CMK (cell line): ENCODE data around the gene KCTD20.

Experiments used
- DNase-seq: peaks from one replicate; pipeline ENCODE4 v3.0.0-alpha.2; 2010; ENCODE audit warnings: low read depth

Gene KCTD20

DNA sequence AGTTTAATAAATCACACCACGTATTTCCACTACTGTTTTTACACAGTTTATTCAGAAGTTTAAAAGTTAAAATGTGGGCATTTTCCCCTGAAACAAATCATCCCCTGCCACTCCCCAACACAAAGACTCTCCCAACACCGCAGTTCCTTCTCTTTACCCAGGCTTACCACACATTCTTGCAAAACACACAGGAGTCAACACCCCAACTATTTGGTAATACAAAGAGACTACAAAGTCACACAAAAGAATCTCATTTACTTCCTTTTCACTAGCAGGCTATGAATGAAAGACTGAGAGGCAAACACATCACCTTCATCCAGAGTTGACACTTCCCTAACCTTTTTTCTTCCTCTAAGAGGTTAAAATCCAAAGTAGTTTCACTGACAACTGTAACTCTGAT is 51.1 kb downstream of the KCTD20 start:
- no peak for DNase-seq

DNA sequence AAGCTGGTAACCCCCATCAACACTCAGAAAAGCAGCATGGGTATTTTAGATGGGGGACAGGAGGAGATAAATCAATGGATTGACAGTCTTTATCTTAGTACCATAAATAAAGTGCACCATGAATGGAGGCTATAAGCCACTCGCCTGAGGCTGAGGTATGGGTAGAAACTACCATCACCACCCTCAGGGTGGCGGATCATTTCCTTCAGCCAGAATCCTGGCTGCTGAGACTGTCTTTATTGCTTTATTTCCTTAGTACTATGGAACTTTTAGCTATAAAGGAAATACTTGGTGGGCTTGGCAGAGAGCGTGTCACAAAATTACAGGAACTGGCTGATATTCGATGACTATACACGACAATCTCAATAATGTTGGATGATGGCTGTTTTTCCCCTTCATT is 52.3 kb downstream of the KCTD20 start:
- DNase-seq, result no peak

DNA sequence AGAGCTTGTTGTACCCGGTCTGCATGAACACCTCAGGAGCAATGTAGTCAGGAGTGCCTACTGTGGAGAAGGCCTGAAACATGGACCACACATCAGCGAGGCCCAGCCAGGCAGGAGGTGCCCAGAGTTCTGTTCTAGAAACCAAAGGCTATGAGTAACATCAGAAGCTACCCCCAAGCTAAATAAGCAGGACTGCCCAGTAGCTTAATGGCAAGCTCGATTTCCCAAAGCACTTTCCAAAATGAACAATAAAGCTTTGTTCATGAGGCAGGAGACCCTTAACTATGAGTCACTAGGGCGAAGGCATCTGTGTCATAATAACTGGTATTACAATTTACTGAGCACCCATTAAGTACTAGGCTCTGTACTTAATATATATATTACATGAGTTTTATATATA is 57.1 kb downstream of the KCTD20 start:
- no peak for DNase-seq

DNA sequence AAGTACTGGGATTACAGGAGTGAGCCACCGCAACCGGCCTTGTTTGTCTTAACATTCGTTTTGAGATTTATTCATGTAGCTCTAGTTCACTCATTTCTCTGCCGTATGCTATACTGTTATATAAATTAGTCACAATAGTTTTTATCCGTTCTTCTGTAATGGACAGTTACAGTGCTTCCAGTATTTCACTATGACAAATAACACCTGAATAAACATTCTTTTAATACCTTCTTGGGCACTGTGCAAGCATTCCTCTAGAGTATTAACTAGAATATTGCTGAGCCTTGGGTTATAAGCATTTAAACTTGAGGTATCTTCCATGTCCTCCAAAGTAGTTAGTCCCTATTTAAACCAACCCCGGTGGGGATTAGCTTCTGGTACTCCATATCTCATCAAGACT is 58.9 kb downstream of the KCTD20 start:
- DNase-seq, result no peak

DNA sequence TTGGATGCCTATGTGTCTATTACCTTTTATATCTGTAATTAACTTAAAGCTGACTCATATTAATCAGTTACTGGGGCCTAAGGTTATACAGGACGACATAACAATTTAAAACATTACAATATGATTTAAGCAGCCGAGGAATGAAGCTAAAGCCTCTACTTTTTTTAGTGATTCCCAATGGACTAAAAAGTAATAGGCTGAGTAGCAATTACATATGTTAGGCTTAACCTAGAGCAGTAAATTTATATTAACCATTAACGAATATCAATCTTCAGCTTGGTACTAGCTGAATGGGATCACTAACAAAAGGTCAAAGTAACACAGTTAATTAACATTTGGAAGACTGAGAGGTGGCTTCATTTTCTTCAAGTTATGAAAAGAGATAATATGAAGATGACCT is 61.4 kb downstream of the KCTD20 start:
- no peak for DNase-seq

DNA sequence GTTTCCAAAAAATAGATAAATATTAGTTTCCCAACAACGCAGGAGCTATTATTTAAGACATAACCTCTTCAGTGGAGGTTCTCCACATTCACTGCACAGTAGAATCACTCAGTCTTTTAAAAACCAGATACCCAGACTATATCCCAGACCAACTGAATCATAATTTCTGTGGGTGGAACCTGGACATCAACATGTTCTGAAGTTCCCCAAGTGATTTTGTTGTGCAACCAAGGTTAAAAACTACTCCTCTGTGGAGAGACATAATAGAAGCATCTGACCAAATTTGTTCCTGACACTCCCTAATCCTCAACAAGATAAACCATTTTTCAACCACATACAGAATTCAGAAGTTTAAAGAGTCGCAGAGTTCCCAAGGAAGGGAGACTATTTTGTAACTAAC is 62.2 kb downstream of the KCTD20 start:
- no peak for DNase-seq

DNA sequence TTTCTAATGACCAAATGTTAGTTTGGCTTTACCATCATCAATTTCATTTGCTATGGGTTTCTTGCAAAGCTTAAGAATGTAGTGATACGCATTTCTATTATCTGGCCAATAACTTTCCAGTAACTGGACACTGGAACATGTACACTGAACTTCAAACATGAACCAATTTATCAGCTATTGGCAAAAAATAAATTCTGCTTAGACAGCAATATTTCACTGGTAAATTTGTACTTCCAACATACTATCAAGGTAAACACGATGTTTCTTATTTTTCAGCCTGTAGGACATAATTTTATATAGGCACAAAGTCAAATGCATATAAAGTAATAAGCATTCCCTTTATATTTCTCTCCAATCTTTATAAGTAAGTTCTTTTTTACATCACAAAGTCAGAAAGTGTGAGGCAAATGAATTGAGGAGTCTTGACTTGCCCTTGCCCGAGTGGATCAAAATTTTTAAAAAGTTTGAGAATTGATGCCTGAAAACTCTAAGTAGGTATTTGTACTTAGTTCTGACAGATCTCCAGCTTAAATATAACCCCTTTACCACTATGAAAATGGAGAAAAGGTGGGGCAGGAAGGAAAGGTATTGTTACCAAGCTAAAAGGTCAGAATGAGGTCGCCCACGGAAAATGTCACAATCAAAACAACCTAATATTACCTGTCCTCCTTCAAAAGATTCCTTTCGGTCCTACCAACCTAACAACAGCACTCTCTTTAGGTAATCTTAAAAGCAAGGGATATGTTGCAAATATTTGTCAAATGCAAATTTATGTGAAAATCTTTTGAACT is 63.1 kb downstream of the KCTD20 start:
- no peak for DNase-seq

DNA sequence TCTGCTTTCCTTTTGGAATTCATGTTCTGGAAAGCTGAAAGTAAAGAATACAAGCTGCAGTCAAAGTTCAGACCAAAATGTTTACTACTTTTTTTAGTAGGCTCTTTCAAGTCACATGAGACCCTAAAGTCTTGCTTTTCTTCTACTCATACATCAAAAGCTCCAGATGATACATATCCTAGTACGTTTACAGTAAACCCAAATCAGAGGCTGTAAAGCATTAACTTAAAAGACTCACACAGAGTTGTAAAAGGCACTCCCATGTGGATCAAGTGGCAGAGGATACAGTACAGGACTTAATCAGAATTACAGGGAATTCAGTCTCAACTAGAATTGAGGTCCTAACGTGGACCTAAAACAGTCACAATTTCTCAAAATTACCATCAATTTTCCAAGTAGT is 63.8 kb downstream of the KCTD20 start:
- no peak for DNase-seq

DNA sequence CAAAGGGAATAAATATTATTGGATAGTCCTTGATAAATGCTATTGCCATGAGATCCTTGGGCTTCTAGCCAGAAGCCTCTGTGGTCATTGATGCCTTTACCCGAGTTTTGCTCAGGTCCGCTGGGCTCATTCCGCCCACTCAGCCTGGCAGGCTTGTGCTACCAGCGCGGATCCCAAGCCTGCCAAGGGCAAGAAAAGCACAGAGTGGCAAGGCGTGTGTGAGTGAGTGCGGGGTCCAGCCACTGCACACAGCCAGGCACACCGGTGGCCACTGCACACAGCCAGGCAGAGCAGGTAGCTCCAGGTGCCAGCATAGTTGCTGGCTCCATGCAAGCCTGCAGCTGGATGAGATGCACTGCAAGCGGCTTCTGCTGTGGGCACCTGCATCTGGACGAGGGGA is 65.7 kb downstream of the KCTD20 start:
- no peak for DNase-seq

DNA sequence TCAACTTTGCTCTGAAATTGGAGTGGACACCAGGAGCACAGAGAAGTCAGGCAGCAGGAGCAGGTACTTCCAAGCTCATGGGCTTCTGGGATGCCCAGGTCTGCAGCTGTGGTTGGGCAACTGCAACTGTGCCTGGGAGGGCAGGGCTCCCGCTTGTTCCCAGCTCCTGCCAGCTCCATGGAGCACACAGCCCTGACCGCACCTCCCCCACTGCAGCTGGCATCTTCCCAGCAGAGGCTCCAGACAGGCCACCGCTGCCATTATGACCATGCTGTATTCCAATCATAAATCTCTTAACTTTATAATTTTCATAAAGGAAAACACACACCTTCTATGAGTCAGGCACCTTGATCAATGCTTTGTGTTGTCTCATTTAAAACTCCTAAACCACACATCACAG is 67.6 kb downstream of the KCTD20 start:
- DNase-seq, result no peak

DNA sequence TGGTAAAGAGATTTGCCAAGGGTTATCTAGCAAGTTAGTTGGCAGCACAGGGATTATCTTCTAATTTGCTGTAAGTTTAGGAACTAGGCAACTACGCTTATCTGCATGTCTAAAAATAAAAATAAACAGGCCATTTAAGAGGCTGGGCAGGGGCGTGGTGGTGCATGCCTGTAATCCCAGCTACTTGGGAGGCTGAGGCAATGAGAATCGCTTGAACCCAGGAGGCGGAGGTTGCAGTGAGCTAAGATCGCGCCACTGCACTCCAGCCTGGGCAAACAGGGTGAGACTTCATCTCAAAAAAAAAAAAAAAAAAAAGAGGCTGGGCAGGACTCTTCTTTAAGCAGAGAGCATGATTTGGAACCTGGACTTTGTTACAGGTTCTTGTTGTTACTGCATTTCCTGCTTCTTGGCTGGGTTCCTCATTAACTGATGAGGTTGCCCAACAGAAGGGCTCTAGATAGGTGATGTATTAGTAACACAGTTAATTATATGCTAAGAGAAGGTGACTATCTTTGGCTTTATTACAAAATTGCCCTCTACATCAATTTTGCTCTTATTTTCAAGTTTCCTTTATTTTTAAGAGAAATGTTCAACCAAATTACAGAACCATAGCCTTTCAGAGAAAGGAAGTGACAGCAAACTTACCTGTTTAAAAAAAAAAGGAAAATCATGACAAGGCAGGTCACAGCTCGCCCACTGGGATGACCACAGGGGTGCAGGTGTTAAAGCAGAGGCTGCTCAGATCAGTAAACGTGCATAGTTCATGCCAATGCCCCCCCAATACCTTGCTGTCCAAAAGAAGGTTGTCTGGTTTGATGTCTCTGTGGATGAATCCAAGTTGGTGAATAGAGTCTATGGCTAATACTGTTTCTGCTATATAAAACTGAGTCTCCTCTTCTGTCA is 72.0 kb downstream of the KCTD20 start:
- DNase-seq, result no peak

DNA sequence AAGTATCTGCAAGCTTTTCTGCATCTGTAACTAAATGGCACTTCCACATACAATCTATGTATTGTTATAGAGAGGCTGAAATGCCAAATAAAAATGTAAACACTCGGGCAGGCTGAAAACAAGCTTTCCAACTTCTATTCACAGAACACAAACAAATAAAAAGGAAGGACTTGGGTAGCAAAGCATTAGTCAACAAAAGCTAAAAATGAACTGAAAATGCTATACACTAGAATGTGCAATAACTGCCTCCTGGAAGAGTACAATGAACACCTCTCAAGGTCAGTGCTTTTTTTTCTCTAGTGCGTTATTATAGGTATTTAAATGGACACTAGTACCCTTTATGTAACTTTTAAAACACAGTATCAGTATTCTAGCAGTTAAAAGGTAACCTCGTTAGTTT is 73.0 kb downstream of the KCTD20 start:
- no peak for DNase-seq

DNA sequence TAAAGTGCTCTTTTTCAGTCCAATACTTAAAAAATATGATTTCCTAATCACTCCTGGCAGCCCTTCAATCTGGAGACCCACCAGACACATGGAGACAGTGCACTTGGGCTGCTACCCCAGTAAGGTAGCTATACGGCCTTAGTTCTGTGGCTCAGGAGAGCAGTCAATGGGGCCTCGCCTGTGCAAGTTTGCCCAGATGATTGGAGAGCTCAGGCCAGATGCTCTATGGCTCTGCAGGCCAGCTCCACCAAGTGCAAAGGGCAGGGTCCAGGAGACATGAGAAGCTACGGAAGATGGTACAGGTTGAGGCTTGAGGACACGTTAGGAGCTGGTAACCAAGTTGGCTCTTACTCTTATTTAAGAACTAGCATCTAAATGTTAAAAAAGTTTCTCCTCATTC is 73.8 kb downstream of the KCTD20 start:
- DNase-seq, result no peak

DNA sequence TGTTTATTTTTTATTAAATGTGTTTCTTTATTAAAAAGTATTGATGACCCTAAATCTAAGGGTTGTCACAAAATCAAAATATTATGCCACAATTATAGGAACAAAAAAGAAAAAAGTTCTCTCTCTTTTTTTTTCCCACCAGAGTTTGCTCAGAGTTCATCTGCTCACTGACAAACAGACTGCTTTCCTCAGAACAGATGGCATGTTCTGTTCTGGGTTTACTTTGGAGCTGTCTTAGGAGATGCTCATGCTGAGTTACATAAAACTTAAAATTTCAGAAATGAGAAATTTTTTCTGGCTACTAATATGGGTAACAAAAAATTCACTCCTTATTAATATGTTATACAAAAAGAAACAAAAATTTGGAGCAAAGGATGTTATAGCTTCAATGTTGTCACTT is 74.2 kb downstream of the KCTD20 start:
- DNase-seq, result no peak

DNA sequence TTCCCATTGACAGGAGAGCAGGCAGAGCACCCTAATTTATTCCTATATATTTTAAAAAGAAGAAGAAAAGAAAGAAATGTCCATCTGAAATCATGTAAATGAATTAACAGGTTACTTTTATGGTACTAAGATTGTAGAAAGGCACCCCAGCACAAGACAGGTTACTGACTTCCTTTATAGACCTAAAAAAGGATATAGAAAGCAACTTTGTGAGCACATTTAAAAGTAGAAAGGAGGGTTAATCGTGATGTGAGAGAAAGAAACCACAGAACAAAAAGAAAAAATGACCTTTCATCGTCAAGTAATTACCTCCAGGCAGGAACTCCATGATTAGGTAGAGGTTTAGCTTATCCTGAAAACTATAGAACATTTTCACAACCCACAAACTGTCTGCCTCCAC is 74.6 kb downstream of the KCTD20 start:
- DNase-seq, result no peak

DNA sequence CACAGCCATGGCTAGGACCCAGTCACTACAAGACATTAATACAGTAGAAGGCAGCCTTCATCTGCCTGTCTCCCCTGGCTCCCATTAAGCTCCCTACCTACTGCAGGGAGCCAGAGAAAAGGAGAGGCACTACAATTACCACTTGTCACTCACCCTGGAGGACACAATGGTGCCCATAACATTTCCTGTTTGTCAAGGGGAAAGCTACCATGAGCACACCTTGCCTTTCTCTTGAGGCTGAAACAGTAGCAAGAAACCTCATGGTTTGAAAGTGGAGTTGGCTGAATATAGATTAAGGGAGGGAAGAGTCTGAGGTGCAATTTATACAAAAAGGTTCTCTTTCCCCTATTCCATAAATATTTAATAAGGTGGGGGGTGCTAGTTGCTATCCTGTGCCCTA is 76.6 kb downstream of the KCTD20 start:
- no peak for DNase-seq

DNA sequence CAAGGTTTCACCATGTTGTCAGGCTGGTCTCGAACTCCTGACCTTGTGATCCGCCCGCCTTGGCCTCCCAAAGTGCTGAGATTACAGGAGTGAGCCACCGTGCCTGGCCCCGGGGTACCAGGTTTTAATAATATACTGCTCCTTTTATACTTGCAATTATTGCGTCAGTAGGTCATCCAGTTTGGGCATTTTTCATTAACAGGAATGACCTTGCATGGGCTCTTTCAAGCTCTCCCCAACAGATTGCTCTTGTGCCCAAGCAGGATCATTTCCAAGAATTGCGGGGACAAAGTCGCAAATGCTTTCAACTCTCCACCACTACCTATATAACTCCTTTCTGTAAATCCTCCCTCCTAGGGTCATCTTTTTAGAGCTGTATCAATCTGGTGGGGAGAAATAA is 80.7 kb downstream of the KCTD20 start:
- DNase-seq, result no peak

DNA sequence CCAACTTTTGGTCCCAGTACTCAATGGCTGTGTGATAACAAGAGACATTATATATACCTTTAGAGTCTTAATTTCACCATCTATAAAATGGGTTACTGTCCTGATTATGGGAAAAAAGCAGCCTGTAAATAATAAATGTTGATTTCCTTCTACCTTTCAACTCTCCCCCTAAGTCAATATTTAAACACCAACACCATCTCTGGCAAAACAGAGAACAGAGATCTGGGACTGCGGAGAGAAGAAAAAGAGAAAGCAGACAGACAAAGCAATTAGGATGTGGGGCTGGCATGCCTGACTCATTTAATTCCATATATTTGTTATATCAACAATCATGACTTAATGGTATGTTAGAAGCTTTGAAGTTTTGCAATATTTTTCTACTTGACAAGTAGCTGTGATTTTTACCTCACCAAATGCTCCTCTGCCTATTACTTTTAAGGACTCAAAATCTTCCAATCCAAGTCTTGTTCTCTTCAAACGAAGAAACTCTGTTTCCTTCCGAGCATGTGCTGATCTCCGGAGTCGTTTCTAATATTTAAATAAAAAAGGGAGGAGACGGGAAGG is 81.2 kb downstream of the KCTD20 start:
- no peak for DNase-seq

DNA sequence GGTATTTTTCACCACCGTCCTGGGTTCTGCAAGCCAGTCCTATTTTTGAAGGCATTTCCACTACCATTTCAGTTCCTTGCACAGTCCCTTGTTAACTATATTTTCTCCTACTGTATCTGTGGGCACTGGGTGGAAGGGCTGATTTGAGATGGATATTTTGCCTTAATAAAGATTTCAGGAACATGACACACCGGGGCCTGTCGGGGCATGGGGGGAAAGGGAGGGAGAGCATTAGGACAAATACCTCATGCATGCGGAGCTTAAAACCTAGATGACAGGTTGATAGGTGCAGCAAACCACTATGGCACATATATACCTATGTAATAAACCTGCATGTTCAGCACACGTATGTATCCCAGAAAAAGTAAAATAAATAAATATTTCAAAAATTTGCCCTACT is 82.1 kb downstream of the KCTD20 start:
- no peak for DNase-seq

DNA sequence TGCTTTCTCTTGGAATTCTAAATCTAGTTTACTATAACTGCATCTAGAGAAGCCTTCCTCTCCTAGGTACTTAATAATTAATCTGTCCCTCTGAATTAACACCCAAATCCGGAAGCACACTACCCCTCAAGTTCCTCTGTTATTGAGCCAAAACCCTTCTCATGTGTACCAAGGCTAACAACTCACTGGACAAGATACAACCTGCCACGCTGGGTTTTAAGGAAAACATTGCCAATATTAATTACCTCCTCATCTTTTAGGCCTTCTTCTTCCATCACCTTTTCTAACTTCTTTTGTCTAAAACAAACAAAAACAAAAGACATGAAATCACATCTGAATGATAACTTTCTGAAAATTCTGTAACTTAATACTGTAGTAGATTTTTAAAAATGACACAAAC is 82.5 kb downstream of the KCTD20 start:
- DNase-seq, result no peak

DNA sequence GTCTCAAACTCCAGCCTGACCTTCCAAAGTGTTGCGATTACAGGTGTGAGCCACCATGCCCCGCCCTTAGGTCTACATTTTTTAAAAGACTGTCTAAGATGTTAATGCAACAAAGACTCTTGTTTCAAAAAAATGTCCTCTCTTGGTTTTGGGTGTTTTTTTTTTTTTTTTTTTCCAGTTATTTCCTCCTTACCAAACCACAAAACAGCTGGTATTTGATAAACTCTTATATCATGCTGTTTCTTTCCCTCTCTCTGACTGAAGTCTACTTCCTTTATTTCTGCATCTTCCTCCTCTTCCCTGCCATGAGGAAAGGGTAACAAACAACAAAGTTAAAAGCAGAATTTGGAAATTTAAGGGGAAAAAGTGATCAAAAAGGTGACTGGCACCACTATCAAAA is 83.3 kb downstream of the KCTD20 start:
- no peak for DNase-seq

DNA sequence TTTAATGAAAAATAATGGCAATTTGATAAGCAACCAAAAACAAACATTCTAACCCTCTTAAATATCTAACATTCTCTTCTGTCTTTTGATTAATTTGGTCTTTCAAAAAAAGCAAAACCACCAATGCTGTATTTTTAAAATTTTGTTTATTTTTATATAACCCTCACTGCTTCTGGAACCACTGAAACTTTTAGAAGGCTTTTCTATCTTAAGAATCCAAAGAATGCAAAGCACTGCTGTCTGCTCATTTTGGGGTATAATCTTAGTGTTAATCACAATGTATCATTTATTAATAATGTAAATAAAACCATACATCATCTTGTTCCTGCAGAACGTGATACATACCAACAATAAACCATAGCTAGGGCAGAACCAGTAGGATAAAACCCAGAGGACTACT is 90.5 kb downstream of the KCTD20 start:
- DNase-seq, result no peak

DNA sequence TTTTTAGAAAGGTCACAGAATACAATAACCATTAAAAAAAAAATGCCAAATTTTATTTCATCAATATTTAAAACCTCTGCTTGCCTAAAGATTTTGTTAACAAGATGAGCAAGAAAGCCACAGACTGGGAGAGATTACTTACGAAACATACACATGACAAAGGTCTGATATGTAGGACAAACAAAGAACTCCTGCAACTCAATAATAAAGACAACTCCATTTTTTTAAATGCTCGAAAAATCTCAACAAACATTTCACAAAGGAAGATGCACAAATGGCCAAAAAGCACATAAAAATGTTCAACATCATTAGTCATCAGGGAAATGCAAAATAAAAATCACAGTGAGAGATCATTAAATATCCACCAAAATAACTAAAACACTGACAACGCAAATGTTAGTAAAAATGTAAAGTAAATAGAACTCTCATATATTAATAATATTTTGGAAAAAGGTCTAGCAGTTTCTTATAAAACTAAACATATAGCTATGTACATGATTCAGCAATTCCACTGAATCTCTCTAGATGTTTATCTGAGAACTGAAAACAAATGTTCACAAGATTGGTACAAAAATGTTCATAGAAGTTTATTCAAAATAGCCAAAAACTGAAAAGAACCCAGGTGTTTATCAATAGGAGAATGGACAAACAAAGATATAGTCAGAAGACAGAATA is 94.2 kb downstream of the KCTD20 start:
- no peak for DNase-seq
